ENCODE results near the gene SLC35E1. TPM values are rescaled to one million over a fixed set of nuclear protein-coding genes. Genes with fewer than 3 reads are reported as not detected.

Gene SLC35E1
- total RNA-seq, 1 experiment from 2014 or later = 35.8 TPM

- Mint-ChIP-seq H3K27me3 (ENCODE audit: low read depth) (no peaks in the 10 kb centered on the region), H3K4me1 (peaks cover 0 to 3% of the 10 kb centered on the region in 2 experiments; a peak in 1 of 4 replicates), H3K27ac (peak overlapping the region in 2 of 3 experiments; percentile 44 to 52; a peak in 2 of 7 replicates), H3K4me3 (no peak overlapping the region; a peak in 1 of 5 replicates), H3K36me3 (ENCODE audit: insufficient read depth in 1 of 3, low read depth in 3 of 3) (peaks cover 12 to 30% (median 17%) of the 10 kb centered on the region in 3 experiments; a peak in 6 of 7 replicates), H3K9me3 (no peaks in the 10 kb centered on the region; a peak in 1 of 5 replicates)
- no peak overlapping the region for H4K5ac ChIP-seq (ENCODE audit: insufficient read length, low read depth, low read length)
- no CpG with 5 or more reads among the region's 3 CpGs for WGBS (ENCODE audit: extremely low coverage, insufficient read length, low lambda C conversion rate)
- no peak overlapping the region for H3T11ph ChIP-seq (ENCODE audit: low read length)
- H3K23me2 ChIP-seq (ENCODE audit: insufficient read length, low read depth, low read length, poor library complexity, severe bottlenecking) = no peaks in the 10 kb centered on the region
- no peak overlapping the region for H2BK20ac ChIP-seq (ENCODE audit: low read depth, low read length, poor library complexity, severe bottlenecking)
- H3K18ac ChIP-seq (ENCODE audit: insufficient read length, low read depth, low read length) = no peak overlapping the region
- H3K79me1 ChIP-seq (ENCODE audit: insufficient read depth, low read depth, low read length, poor library complexity, severe bottlenecking) = no peaks in the 10 kb centered on the region
- H4K20me1 ChIP-seq (ENCODE audit: control insufficient read depth, insufficient read depth, insufficient read length) = no peaks in the 10 kb centered on the region
- H3K27me3 ChIP-seq (ENCODE audit: insufficient read depth, low read length) = no peaks in the 10 kb centered on the region
- H3K14ac ChIP-seq (ENCODE audit: insufficient read depth, low read length) = no peak overlapping the region
- H2BK15ac ChIP-seq (ENCODE audit: low read depth, low read length) = no peak overlapping the region
- no peaks in the 10 kb centered on the region for H3K9me3 ChIP-seq (ENCODE audit: control insufficient read depth, low read depth, low read length)
- no peak overlapping the region for H2AFZ ChIP-seq (ENCODE audit: low read length)
- no peak overlapping the region for H3K4me2 ChIP-seq (ENCODE audit: insufficient read depth, insufficient read length, low read length)
- no peak overlapping the region for H3K4ac ChIP-seq (ENCODE audit: low read depth, low read length)
- no peak overlapping the region for H3K27ac ChIP-seq (ENCODE audit: insufficient read length, low read depth, low read length)
- no peaks in the 10 kb centered on the region for H3K79me2 ChIP-seq (ENCODE audit: insufficient read depth, low read length)
- H3K56ac ChIP-seq (ENCODE audit: insufficient read length, low read depth, low read length) = no peak overlapping the region
- DNase-seq = no peak
- no peak overlapping the region for H3K9ac ChIP-seq (ENCODE audit: extremely low read depth, insufficient read length, low read length)
- no peak overlapping the region for H2BK120ac ChIP-seq (ENCODE audit: low read depth, low read length, poor library complexity, severe bottlenecking)
- no peaks in the 10 kb centered on the region for H3K4me1 ChIP-seq (ENCODE audit: insufficient read depth, low read length)
- no peak overlapping the region for H2AK5ac ChIP-seq (ENCODE audit: insufficient read length, low read length)
- H3K23ac ChIP-seq (ENCODE audit: insufficient read length, low read depth, low read length) = no peak overlapping the region
- no peak for TF ChIP-seq CTCF (conservative IDR thresholded peaks at IDR 0.05)
- H2BK5ac ChIP-seq (ENCODE audit: insufficient read length, low read length) = no peak overlapping the region
- no peak overlapping the region for H4K91ac ChIP-seq (ENCODE audit: insufficient read length, low read depth, low read length)
- H2BK12ac ChIP-seq (ENCODE audit: insufficient read length, low read depth, low read length) = no peak overlapping the region
- no peak overlapping the region for H4K8ac ChIP-seq (replicated peaks; ENCODE audit: insufficient read length, low read depth, low read length)
Observed at GRCh38 chr19:16504271-16504670, 67.9 kb downstream of the SLC35E1 start.

Other genes starting within 250 kb of the SLC35E1 start
- 0.24 and 0.33 TPM in 2 replicates for gene KLF2, start 247.6 kb downstream of the SLC35E1 start, total RNA-seq (2021)
- gene EPS15L1, start 100.4 kb downstream of the SLC35E1 start, total RNA-seq (2021) = 31.8 and 33.3 TPM in 2 replicates
- gene CALR3, start 76.2 kb downstream of the SLC35E1 start, total RNA-seq (2021) = 0.44 and 0.53 TPM in 2 replicates
- 5.7 and 6.4 TPM in 2 replicates for gene C19orf44, start 76.0 kb downstream of the SLC35E1 start, total RNA-seq (2021)
- gene CHERP, start 30.0 kb downstream of the SLC35E1 start, total RNA-seq (2021) = 92.2 and 101 TPM in 2 replicates
- 11.4 and 13.0 TPM in 2 replicates for gene MED26, start 55.8 kb upstream of the SLC35E1 start, total RNA-seq (2021)
- 74.2 and 77.6 TPM in 2 replicates for gene SMIM7, start 87.7 kb upstream of the SLC35E1 start, total RNA-seq (2021)
- gene TMEM38A, start 88.7 kb upstream of the SLC35E1 start, total RNA-seq (2021) = 7.4 and 8.3 TPM in 2 replicates
- not detected in 2 replicates for gene NWD1, start 147.4 kb upstream of the SLC35E1 start, total RNA-seq (2021)